Esophagus squamous epithelium (tissue), 5 donors: ENCODE measurements around the gene OR8J1. TPM values are rescaled to one million over a fixed set of nuclear protein-coding genes. Genes with fewer than 3 reads are reported as not detected.

Source experiments
- DNase-seq: peaks from one replicate; lab custom pipeline; 2025; lab: John Stamatoyannopoulos, UW
- H3K27ac ChIP-seq, 4 donors: fragments of 200-600 bp; sonication (generic); one replicate each; pipeline ENCODE4 v1.5.1; 2016 to 2019; ENCODE audit warnings: mild to moderate bottlenecking in 1 of 4
- H3K27me3 ChIP-seq, 4 donors: fragments of 200-600 bp; sonication (generic); 1 replicate in 3 of 4; 2 replicates in 1 of 4; pipeline versions ENCODE4 v1.5.1 to v1.6.0; 2017 to 2021; ENCODE audit warnings: antibody characterized with exemption in 1 of 4
- H3K36me3 ChIP-seq, 3 donors: fragments of 200-600 bp; sonication (generic); one replicate each; pipeline ENCODE4 v1.5.1; 2016 to 2019
- H3K4me1 ChIP-seq, 3 donors: fragments of 200-600 bp; sonication (generic); one replicate each; pipeline ENCODE4 v1.5.1; 2017 to 2019
- H3K4me3 ChIP-seq, 4 donors: fragments of 200-600 bp; sonication (generic); 1 replicate in 3 of 4; 2 replicates in 1 of 4; pipeline ENCODE4 v1.5.1; 2016 to 2019; ENCODE audit warnings: mild to moderate bottlenecking in 2 of 4, moderate library complexity in 1 of 4
- H3K9me3 ChIP-seq, 3 donors: fragments of 200-600 bp; sonication (generic); one replicate each; pipeline ENCODE4 v1.5.1; 2016 to 2019
- POLR2A ChIP-seq, 4 donors: fragments of 450-650 bp; IDR thresholded peaks; one replicate each; pipeline ENCODE4 v1.6.1; 2017; ENCODE audit warnings: antibody characterized with exemption in 4 of 4, mild to moderate bottlenecking in 4 of 4, moderate library complexity in 3 of 4
- WGBS, 2 donors: methylation state at CpG; one replicate each; pipeline ENCODE4 v1.1.5; 2018; 5-methylcytosine and 5-hydroxymethylcytosine counted together
- intact Hi-C: fragments of 100-400 bp; cut with DNase I; formaldehyde crosslinking; loops from one replicate; pipeline ENCODE4 v1.15.0; 2022
- total RNA-seq, 4 donors: library from RNA; depleted of rRNA; stranded (reverse); fragments of >200 nt; gene quantifications; one replicate each; pipeline ENCODE4 v1.1.0, GENCODE V29; 2016
- TF ChIP-seq, protein P1 (sequence below), 6 experiments: fragments of 450-650 bp in 4 of 6; fragments of 200-600 bp in 2 of 6; sonication (generic) in 2 of 6; IDR thresholded peaks; one replicate each; pipeline ENCODE4 v1.5.1; 2016 to 2019; ENCODE audit warnings: antibody characterized with exemption in 6 of 6, mild to moderate bottlenecking in 4 of 6, moderate library complexity in 4 of 6
- donor health status: DM: yes; HTN: yes; CAD: no.

Gene OR8J1, protein sequence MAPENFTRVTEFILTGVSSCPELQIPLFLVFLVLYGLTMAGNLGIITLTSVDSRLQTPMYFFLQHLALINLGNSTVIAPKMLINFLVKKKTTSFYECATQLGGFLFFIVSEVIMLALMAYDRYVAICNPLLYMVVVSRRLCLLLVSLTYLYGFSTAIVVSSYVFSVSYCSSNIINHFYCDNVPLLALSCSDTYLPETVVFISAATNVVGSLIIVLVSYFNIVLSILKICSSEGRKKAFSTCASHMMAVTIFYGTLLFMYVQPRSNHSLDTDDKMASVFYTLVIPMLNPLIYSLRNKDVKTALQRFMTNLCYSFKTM
- total RNA-seq = not detected

DNA sequence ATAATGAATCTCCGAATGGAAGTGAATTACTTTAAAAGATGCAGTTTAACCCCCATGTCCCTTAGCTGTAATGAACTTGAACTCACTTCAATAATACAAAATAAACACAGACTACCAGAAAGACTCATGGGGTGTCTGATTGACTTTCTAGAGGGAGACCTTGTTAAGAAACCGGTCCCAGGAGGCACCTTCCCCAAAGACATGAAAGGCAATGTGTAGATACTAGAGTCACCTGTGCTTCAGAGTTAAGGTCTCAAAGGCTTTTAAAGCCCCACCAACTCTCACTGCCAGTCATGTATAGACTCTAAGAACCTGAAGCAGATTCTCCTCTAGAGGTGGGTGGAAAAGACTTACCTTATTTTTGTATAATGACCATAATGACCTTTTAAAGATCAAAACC is at the start of gene OR8J1:
Gene OR8J1, plus strand, starts transcription at position 301 of the 400 bp plus-strand sequence. CDS start 5,956 bp downstream, outside the sequence.
- 77 to 81% methylated on average over 2 of the region's 2 CpGs for WGBS, 2 donors
- Histone ChIP-seq H3K9me3 (no peaks in the 10 kb centered on the region), H3K27me3 (no peaks in the 10 kb centered on the region), H3K36me3 (no peaks in the 10 kb centered on the region), H3K4me3 (no peak within 1 kb of the TSS), H3K27ac (no peak within 1 kb of the TSS), H3K4me1 (no peaks in the 10 kb centered on the region)
- TF ChIP-seq, protein P1, sequence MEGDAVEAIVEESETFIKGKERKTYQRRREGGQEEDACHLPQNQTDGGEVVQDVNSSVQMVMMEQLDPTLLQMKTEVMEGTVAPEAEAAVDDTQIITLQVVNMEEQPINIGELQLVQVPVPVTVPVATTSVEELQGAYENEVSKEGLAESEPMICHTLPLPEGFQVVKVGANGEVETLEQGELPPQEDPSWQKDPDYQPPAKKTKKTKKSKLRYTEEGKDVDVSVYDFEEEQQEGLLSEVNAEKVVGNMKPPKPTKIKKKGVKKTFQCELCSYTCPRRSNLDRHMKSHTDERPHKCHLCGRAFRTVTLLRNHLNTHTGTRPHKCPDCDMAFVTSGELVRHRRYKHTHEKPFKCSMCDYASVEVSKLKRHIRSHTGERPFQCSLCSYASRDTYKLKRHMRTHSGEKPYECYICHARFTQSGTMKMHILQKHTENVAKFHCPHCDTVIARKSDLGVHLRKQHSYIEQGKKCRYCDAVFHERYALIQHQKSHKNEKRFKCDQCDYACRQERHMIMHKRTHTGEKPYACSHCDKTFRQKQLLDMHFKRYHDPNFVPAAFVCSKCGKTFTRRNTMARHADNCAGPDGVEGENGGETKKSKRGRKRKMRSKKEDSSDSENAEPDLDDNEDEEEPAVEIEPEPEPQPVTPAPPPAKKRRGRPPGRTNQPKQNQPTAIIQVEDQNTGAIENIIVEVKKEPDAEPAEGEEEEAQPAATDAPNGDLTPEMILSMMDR (IDR thresholded peaks at IDR 0.05) = no peak
- no peak for DNase-seq
- intact Hi-C loops = no loop called here

DNA sequence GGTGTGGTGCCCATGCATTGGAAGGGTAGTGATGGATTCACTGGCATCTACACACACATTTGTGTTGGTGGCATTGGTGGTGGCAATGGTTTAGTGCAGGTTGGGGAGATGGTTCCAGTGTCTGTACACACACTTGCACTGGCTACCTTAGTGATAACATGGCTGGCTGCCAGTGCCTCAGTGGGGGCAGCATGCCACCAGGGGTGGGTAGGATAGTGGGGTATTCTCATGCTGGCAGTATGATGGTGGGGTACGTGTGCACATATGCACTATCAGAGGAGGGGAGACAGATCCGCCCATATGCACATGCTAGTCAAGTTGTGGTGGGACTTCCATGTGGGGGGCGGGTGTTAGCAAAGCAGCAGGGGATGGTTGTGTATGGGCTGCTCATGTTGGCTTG is 46.3 kb upstream of the OR8J1 start:
- no peak for TF ChIP-seq POLR2A (IDR thresholded peaks at IDR 0.05)
- TF ChIP-seq, protein P1 (IDR thresholded peaks at IDR 0.05) = no peak
- WGBS, 2 donors = 72 to 92% methylated on average over 2 to 3 of the region's 3 CpGs
- no peaks in the 10 kb centered on the region for H3K4me1 ChIP-seq
- H3K9me3 ChIP-seq = peaks cover 0 to 38% (median 0%) of the 10 kb centered on the region in 3 donors
- H3K36me3 ChIP-seq = no peaks in the 10 kb centered on the region
- H3K27me3 ChIP-seq = no peaks in the 10 kb centered on the region
- DNase-seq = no peak
- no peak overlapping the region for H3K27ac ChIP-seq
- no peak overlapping the region for H3K4me3 ChIP-seq
- intact Hi-C loops = no loop called here

DNA sequence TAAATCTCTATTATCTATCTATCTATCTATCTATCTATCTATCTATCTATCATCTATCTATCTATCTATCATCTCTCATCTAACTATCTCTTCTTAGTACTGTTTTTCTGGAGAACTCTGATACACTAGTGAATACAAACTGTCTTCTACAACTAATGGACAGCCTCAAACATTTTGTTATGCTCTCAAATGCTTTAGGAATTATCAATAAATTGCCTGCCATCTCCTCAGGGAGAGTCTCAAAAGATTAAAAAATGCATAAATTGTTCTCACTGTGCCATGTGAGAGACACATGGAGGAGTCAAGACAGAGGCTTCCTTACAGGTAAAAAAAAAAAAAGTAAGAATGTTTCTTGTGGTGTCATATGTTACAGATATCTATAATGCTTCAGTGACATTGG is 39.2 kb upstream of the OR8J1 start, which contains the start of gene OR8K3:
Gene OR8K3, plus strand, starts transcription at position 301 of the 400 bp plus-strand sequence. CDS start 3,163 bp downstream, outside the sequence.
- DNase-seq = no peak

DNA sequence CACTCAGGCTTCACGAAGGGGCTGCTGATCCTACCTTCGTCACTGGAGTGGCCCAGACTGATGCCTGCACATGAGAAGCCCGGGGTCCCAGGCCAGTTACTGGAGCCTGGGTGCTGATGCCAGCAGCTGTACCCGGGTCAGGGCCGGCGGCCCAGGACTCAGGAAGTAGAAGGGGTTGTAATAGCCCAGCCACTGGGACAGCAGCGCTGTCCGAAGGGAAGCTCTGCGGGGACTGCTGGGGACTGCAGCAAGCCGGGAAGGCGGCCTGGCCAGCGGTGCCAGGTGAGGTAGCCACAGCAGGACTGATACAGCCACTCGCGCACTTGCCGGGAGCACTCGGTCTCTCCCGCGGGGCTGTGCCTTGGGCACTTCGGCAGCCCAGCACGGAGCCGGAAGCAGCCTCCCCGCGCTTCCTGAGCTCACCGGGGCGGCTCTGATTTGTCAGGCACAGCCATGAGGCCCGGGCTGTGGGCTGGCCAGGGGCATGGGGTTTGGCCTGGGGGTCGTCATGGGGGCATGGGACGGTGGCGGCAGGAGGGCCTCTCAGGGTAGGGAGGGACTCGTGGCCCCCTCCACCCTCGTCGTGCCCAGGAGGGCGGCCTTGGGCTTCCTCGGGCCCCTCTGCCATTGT is 22.1 kb upstream of the OR8J1 start:
- TF ChIP-seq POLR2A (IDR thresholded peaks at IDR 0.05) = no peak
- TF ChIP-seq, protein P1 (IDR thresholded peaks at IDR 0.05) = no peak
- H3K36me3 ChIP-seq = no peaks in the 10 kb centered on the region
- no peaks in the 10 kb centered on the region for H3K27me3 ChIP-seq
- peaks cover 0 to 16% (median 0%) of the 10 kb centered on the region in 3 donors for H3K9me3 ChIP-seq
- no peak for DNase-seq
- 85 to 100% methylated on average over 8 to 9 of the region's 34 CpGs for WGBS, 2 donors
- no peaks in the 10 kb centered on the region for H3K4me1 ChIP-seq
- no peak overlapping the region for H3K4me3 ChIP-seq
- intact Hi-C loops = no loop called here
- no peak overlapping the region for H3K27ac ChIP-seq

More for the DNA sequence above, 39.2 kb upstream of the OR8J1 start, which contains the start of gene OR8K3:
- Histone ChIP-seq H3K4me1 (no peaks in the 10 kb centered on the region), H3K4me3 (no peak within 1 kb of the TSS), H3K9me3 (peaks cover 0 to 15% (median 0%) of the 10 kb centered on the region in 3 donors), H3K36me3 (no peaks in the 10 kb centered on the region), H3K27me3 (no peaks in the 10 kb centered on the region), H3K27ac (no peak within 1 kb of the TSS)
- no peak for TF ChIP-seq POLR2A (IDR thresholded peaks at IDR 0.05)
- TF ChIP-seq, protein P1 (IDR thresholded peaks at IDR 0.05) = no peak
- intact Hi-C loops = no loop called here

DNA sequence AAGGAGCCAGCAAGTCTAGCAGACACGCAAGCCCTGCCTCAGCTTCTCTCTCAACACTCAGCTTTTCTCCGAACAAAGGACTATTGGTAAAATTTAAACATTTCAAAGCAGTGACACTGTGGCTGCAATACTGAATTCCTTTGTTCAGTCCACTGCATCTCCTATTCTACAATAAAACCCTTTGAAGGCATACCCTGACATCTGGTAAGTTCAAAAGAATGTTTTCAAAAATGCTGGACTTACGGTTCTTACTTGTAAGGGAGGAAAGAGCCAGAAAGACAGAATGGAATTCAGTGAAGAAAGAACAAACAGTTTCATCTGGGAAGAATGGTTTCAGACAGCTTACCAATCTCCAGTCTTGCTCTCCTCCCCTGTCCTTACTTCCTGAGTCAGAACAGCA is 20.9 kb upstream of the OR8J1 start:
- Histone ChIP-seq H3K4me1 (no peaks in the 10 kb centered on the region), H3K9me3 (peaks cover 0 to 20% (median 0%) of the 10 kb centered on the region in 3 donors), H3K4me3 (no peak overlapping the region), H3K36me3 (no peaks in the 10 kb centered on the region), H3K27ac (no peak overlapping the region), H3K27me3 (no peaks in the 10 kb centered on the region)
- no peak for DNase-seq
- TF ChIP-seq, protein P1 (IDR thresholded peaks at IDR 0.05) = no peak
- TF ChIP-seq POLR2A (IDR thresholded peaks at IDR 0.05) = no peak
- intact Hi-C loops = no loop called here
- WGBS, 2 donors = 61 to 62% methylated on average over 3 of the region's 3 CpGs
